ENCODE data around the gene CEACAM1.

CEACAM1 gene

GRCh38 chr19:42471554-42472249, 56.6 kb downstream of the CEACAM1 start:
- TF ChIP-seq SNAI2 (CRISPR knock-in tag; IDR thresholded peaks at IDR 0.05), result no peak
- TF ChIP-seq RARB (CRISPR knock-in tag; IDR thresholded peaks at IDR 0.05), result no peak
- no peak for TF ChIP-seq PPARA (CRISPR knock-in tag; IDR thresholded peaks at IDR 0.05; ENCODE audit: borderline replicate concordance)
- no peak for TF ChIP-seq ZNF8 (CRISPR knock-in tag; IDR thresholded peaks at IDR 0.05)
- no peak for TF ChIP-seq BACH2 (CRISPR knock-in tag; IDR thresholded peaks at IDR 0.05; ENCODE audit: borderline replicate concordance)
- TF ChIP-seq TSHZ2 (CRISPR knock-in tag; IDR thresholded peaks at IDR 0.05), result no peak
- TF ChIP-seq TCF4 (CRISPR knock-in tag; IDR thresholded peaks at IDR 0.05; ENCODE audit: borderline replicate concordance), result no peak
- TF ChIP-seq ZFP30 (CRISPR knock-in tag; IDR thresholded peaks at IDR 0.05), result no peak
- no peak for TF ChIP-seq ZFP3 (CRISPR knock-in tag; IDR thresholded peaks at IDR 0.05)
- TF ChIP-seq ISL1 (CRISPR knock-in tag; IDR thresholded peaks at IDR 0.05), result no peak
- TF ChIP-seq PATZ1 (CRISPR knock-in tag; IDR thresholded peaks at IDR 0.05; ENCODE audit: borderline replicate concordance), result no peak
- no peak for TF ChIP-seq ZNF70 (CRISPR knock-in tag; IDR thresholded peaks at IDR 0.05)
- TF ChIP-seq CREB5 (CRISPR knock-in tag; IDR thresholded peaks at IDR 0.05; ENCODE audit: low read depth), result no peak
- no peak for TF ChIP-seq ZC3H10 (CRISPR knock-in tag; IDR thresholded peaks at IDR 0.05)
- no peak for TF ChIP-seq TOX (CRISPR knock-in tag; IDR thresholded peaks at IDR 0.05; ENCODE audit: borderline replicate concordance)
- no peak for TF ChIP-seq CSDC2 (CRISPR knock-in tag; IDR thresholded peaks at IDR 0.05)

GRCh38 chr19:42469311-42470235, 58.7 kb downstream of the CEACAM1 start:
- no peak for ATAC-seq
- TF ChIP-seq CREB5 (CRISPR knock-in tag; IDR thresholded peaks at IDR 0.05; ENCODE audit: low read depth), result no peak
- no peak for TF ChIP-seq PATZ1 (CRISPR knock-in tag; IDR thresholded peaks at IDR 0.05; ENCODE audit: borderline replicate concordance)
- no peak for TF ChIP-seq ZNF565 (CRISPR knock-in tag; conservative IDR thresholded peaks at IDR 0.05; ENCODE audit: low read depth)
- no peak for TF ChIP-seq CSDC2 (CRISPR knock-in tag; IDR thresholded peaks at IDR 0.05)
- no peak for TF ChIP-seq ZFP30 (CRISPR knock-in tag; IDR thresholded peaks at IDR 0.05)
- no peak for TF ChIP-seq GLIS3 (CRISPR knock-in tag; IDR thresholded peaks at IDR 0.05)
- TF ChIP-seq ZFP3 (CRISPR knock-in tag; IDR thresholded peaks at IDR 0.05), result no peak
- no peak for TF ChIP-seq RARB (CRISPR knock-in tag; IDR thresholded peaks at IDR 0.05)
- TF ChIP-seq ZC3H10 (CRISPR knock-in tag; IDR thresholded peaks at IDR 0.05), result no peak
- TF ChIP-seq ZNF70 (CRISPR knock-in tag; IDR thresholded peaks at IDR 0.05), result no peak
- TF ChIP-seq OSR1 (CRISPR knock-in tag; IDR thresholded peaks at IDR 0.05), result no peak
- no peak for TF ChIP-seq ESRRG (CRISPR knock-in tag; IDR thresholded peaks at IDR 0.05)
- no peak for TF ChIP-seq ARNTL (CRISPR knock-in tag; IDR thresholded peaks at IDR 0.05; ENCODE audit: borderline replicate concordance, low read depth)
- no peak for TF ChIP-seq BACH2 (CRISPR knock-in tag; IDR thresholded peaks at IDR 0.05; ENCODE audit: borderline replicate concordance)
- TF ChIP-seq TSHZ2 (CRISPR knock-in tag; IDR thresholded peaks at IDR 0.05), result no peak
- TF ChIP-seq CSRNP3 (CRISPR knock-in tag; IDR thresholded peaks at IDR 0.05), result no peak
- no peak for TF ChIP-seq ZNF8 (CRISPR knock-in tag; IDR thresholded peaks at IDR 0.05)

More at GRCh38 chr19:42471554-42472249, 56.6 kb downstream of the CEACAM1 start:
- no peak for ATAC-seq
